Panc1 (cell line): Measurements from ENCODE around the gene BRD1. TPM values are rescaled to one million over a fixed set of nuclear protein-coding genes. Genes with fewer than 3 reads are reported as not detected.

ENCODE experiments used
- ATAC-seq: fragments of 200-7000 bp; cut with Tn5 transposase; 2 replicates; pipeline ENCODE4 v1.9.1; 2020; ENCODE audit warnings: mild to moderate bottlenecking, moderate library complexity
- BruUV-seq: library from RNA; stranded (reverse); fragments of 400-500 nt; replicated peaks from 2 replicates; lab custom pipeline; 2021; lab: Mats Ljungman, UMichigan
- CTCF ChIA-PET: fragments of 300-600 bp; sonication (Branson Sonifier 250); formaldehyde crosslinking; loops from one replicate; lab custom pipeline; 2022; ENCODE audit warnings: antibody characterized with exemption; lab: Charles Lee
- POLR2A ChIA-PET: fragments of 300-600 bp; sonication (Branson Sonifier 250); formaldehyde crosslinking; loops from one replicate; lab custom pipeline; 2022; ENCODE audit warnings: antibody characterized with exemption; lab: Charles Lee
- DNase-seq: peaks from one replicate; pipeline ENCODE4 v3.0.0-alpha.2; 2010; ENCODE audit warnings: low read depth, low spot score
- H3K27ac ChIP-seq: 2 replicates; pipeline ENCODE4 v1.5.1; 2011; ENCODE audit warnings: mild to moderate bottlenecking, low read length, inconsistent platforms
- H3K27me3 ChIP-seq: fragments of 200-500 bp; sonication (Bioruptor generic); 2 replicates; pipeline ENCODE4 v1.6.0; 2014; ENCODE audit warnings: low read length, inconsistent platforms; ENCODE audit not compliant: control insufficient read depth, insufficient read depth
- H3K36me3 ChIP-seq: fragments of 200-500 bp; sonication (Bioruptor generic); 2 replicates; pipeline ENCODE4 v1.5.1; 2014; ENCODE audit warnings: inconsistent platforms, mild to moderate bottlenecking, low read length, moderate library complexity; ENCODE audit not compliant: control insufficient read depth, insufficient read depth
- H3K4me1 ChIP-seq: 2 replicates; pipeline ENCODE4 v1.5.1; 2011; ENCODE audit warnings: inconsistent platforms, mild to moderate bottlenecking, low read length, moderate library complexity; ENCODE audit not compliant: control insufficient read depth, insufficient read depth
- H3K4me3 ChIP-seq, 2 experiments: 2 replicates each; pipeline ENCODE4 v1.5.1; 2011 to 2012; ENCODE audit warnings: low read depth in 2 of 2, low read length in 2 of 2, mild to moderate bottlenecking in 2 of 2, inconsistent platforms in 1 of 2, moderate library complexity in 1 of 2
- H3K9me3 ChIP-seq: fragments of 200-500 bp; sonication (Bioruptor generic); 2 replicates; pipeline ENCODE4 v1.5.1; 2014; ENCODE audit warnings: low read depth, mild to moderate bottlenecking, inconsistent platforms, low read length, moderate library complexity; ENCODE audit not compliant: control insufficient read depth, insufficient read depth
- CTCF ChIP-seq: fragments of 450-650 bp; IDR thresholded peaks from 2 replicates; pipeline ENCODE4 v1.5.1; 2017; ENCODE audit warnings: mild to moderate bottlenecking
- POLR2AphosphoS5 ChIP-seq: IDR thresholded peaks from 2 replicates; pipeline ENCODE4 v1.6.1; 2012; ENCODE audit warnings: mild to moderate bottlenecking, low read depth, low read length, moderate library complexity
- REST ChIP-seq, 2 experiments: IDR thresholded peaks; 2 replicates each; pipeline ENCODE4 v1.6.1; 2011 to 2012; ENCODE audit warnings: low read depth in 2 of 2, control low read depth in 1 of 2, low read length in 1 of 2, mild to moderate bottlenecking in 1 of 2, moderate library complexity in 1 of 2; ENCODE audit not compliant: insufficient read depth in 1 of 2
- SIN3A ChIP-seq: IDR thresholded peaks from 2 replicates; pipeline ENCODE4 v1.6.1; 2012; ENCODE audit warnings: low read depth, mild to moderate bottlenecking, low read length, moderate library complexity, borderline replicate concordance; ENCODE audit not compliant: insufficient read depth
- TCF7L2 ChIP-seq: IDR thresholded peaks from 2 replicates; pipeline ENCODE4 v1.6.1; 2011; ENCODE audit warnings: mild to moderate bottlenecking, low read depth, low read length, inconsistent platforms
- in situ Hi-C: cut with HindIII; loops from 2 replicates; pipeline ENCODE4 v1.10.0; 2016; ENCODE audit warnings: low sequenced_read_pairs, low pct_unique_long_range_greater_than_20kb
- intact Hi-C: fragments of 100-400 bp; cut with micrococcal nuclease; formaldehyde crosslinking; loops from one replicate; pipeline ENCODE4 v1.10.0; 2022; ENCODE audit not compliant: unreplicated experiment
- total RNA-seq: library from RNA; stranded (reverse); gene quantifications from one replicate; pipeline ENCODE4 v1.2.1, GENCODE V29; 2021; ENCODE audit not compliant: unreplicated experiment

The BRD1 gene
- total RNA-seq, 1 experiment from 2014 or later: 24.0 TPM

- Histone ChIP-seq H3K9me3 (no peaks in the 10 kb centered on the region), H3K27ac (no peak overlapping the region), H3K4me3 (no peak overlapping the region), H3K36me3 (no peaks in the 10 kb centered on the region), H3K27me3 (no peaks in the 10 kb centered on the region; the same call in 1 of the 2 replicates), H3K4me1 (no peaks in the 10 kb centered on the region)
- intact Hi-C loops: no loop called here
- TF ChIP-seq SIN3A (no peak), REST (IDR thresholded peaks at IDR 0.05; ENCODE audit: insufficient read depth in 1 of 2, low read depth in 2 of 2, low read length in 1 of 2) (no peak), CTCF (no peak)
- ChIA-PET POLR2A (no interaction called here), CTCF (no interaction called here)
- ATAC-seq: no peak
- in situ Hi-C loops: no loop called here
- no peak for DNase-seq
- BruUV-seq: no TSS peak
Observed at GRCh38 chr22:49739138-49739537, 88.5 kb downstream of the BRD1 start.

DNA sequence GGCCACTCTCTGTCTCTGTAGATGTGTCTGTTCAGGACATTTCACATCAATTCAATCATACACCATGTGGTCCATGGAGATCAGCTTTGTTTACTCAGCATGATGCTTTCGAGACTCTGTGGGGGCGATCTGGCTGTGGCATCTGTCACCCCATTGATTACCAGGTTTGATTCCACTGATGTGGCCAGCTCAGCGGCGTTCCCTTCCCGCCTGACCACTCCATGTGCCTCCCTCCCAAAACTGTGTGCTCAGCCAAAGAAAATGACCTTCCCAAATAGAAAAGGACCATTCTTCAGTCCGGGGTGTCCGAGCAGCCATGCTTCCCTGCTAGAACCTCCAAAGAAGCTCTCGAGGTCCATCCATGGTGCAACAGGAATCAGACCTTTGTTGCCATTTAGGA lies 89.1 kb downstream of the BRD1 start:
- ATAC-seq (no peak), DNase-seq (no peak)
- intact Hi-C loops: no loop called here
- in situ Hi-C loops: no loop called here
- Histone ChIP-seq H3K27me3 (no peaks in the 10 kb centered on the region; the same call in 1 of the 2 replicates), H3K27ac (no peak overlapping the region), H3K36me3 (no peaks in the 10 kb centered on the region), H3K9me3 (no peaks in the 10 kb centered on the region), H3K4me3 (no peak overlapping the region), H3K4me1 (no peaks in the 10 kb centered on the region)
- CTCF ChIA-PET: no interaction called here
- POLR2A ChIA-PET: no interaction called here
- TF ChIP-seq REST (IDR thresholded peaks at IDR 0.05; ENCODE audit: insufficient read depth in 1 of 2, low read depth in 2 of 2, low read length in 1 of 2): no peak
- TF ChIP-seq SIN3A: no peak
- TF ChIP-seq CTCF: no peak
- TF ChIP-seq POLR2AphosphoS5: no peak
- no peak for TF ChIP-seq TCF7L2
- no TSS peak for BruUV-seq
